Right atrium auricular region (tissue), 2 donors: ENCODE results near the gene TXNDC17. TPM values are rescaled to one million over a fixed set of nuclear protein-coding genes. Genes with fewer than 3 reads are reported as not detected.
"Not testable (repeated sequence)": the region's sequence is repeated elsewhere in the genome, so short reads cannot be mapped to it uniquely, and the experiment has no call there.

Experiments used
- DNase-seq: peaks from one replicate; pipeline ENCODE4 v3.0.0-alpha.2; 2019; ENCODE audit warnings: low spot score
- H3K27ac ChIP-seq, 2 donors: fragments of 200-600 bp; sonication (generic); 1 replicate in 1 of 2; 2 replicates in 1 of 2; pipeline ENCODE4 v1.5.1; 2016 to 2019
- H3K27me3 ChIP-seq, 2 donors: fragments of 200-600 bp; sonication (generic); one replicate each; pipeline versions ENCODE4 v1.5.1 to v1.6.0; 2017 to 2019
- H3K36me3 ChIP-seq: fragments of 200-600 bp; sonication (generic); one replicate; pipeline ENCODE4 v1.5.1; 2016
- H3K4me1 ChIP-seq, 2 donors: fragments of 200-600 bp; sonication (generic); one replicate each; pipeline versions ENCODE4 v1.5.1 to v1.6.0; 2017 to 2019
- H3K4me3 ChIP-seq, 2 donors: fragments of 200-600 bp; sonication (generic); 1 replicate in 1 of 2; 2 replicates in 1 of 2; pipeline ENCODE4 v1.5.1; 2017 to 2019; ENCODE audit warnings: mild to moderate bottlenecking in 1 of 2, moderate library complexity in 1 of 2
- H3K9me3 ChIP-seq, 2 donors: fragments of 200-600 bp; sonication (generic); one replicate each; pipeline ENCODE4 v1.5.1; 2019
- total RNA-seq, 2 donors: library from RNA; depleted of rRNA; stranded (reverse); fragments of >200 nt; gene quantifications; one replicate each; pipeline ENCODE4 v1.1.0, GENCODE V29; 2016
- TF ChIP-seq, protein P1 (sequence below), 2 donors: fragments of 200-600 bp; sonication (generic); IDR thresholded peaks; one replicate each; pipeline ENCODE4 v1.5.1; 2019; ENCODE audit warnings: antibody characterized with exemption in 2 of 2

TXNDC17 gene
- total RNA-seq, 2 donors from 2014 or later, result 98.0 to 155 TPM

DNA sequence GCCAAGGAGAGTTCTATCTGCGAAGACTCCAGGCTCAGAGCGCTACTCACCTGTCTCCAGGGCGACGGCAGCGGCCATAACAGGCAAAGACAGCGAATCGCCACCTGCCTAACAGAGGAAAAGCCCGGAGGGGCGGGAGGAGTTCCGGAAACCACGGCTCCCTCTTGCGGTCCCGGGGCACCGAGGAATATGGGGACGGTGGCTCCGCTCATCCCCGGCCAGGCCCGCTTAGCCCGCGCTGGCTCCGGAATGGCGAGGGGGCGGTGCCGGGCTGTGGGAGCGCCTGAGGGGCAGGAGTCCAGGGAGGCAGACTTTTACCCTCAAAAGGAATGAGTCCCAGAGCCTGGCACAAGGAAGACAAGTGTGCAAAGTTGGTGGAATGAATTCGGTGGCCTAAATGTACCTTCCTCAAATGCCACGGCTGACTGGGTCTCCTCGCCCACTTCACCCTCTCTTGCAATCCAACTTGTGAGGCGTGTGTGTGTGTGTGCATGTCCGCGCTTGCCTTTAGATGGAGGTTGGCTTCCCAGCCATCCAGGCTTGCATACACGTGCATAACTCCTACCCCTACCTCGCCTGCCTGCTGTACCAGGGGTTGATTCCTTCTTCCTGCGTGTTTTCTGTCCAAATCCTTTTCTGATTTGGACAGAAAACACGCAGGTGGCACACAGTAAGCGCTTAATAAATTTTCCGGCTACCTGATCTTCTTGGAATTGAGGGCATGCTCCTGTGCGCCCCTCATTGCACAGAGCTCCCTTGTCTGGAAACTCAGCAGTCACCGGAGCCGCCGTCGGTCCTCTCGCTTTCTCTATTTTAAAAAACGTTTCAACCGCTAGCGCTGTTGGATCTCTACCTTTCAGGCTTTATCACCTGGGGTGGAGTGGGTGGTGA is 14.2 kb downstream of the TXNDC17 start:
- H3K4me3 ChIP-seq, result no peak overlapping the region
- peaks cover 5 to 6% of the 10 kb centered on the region in 2 donors for H3K27me3 ChIP-seq
- no peak for DNase-seq
- H3K4me1 ChIP-seq, result peaks cover 0 to 19% of the 10 kb centered on the region in 2 donors
- TF ChIP-seq, protein P1, sequence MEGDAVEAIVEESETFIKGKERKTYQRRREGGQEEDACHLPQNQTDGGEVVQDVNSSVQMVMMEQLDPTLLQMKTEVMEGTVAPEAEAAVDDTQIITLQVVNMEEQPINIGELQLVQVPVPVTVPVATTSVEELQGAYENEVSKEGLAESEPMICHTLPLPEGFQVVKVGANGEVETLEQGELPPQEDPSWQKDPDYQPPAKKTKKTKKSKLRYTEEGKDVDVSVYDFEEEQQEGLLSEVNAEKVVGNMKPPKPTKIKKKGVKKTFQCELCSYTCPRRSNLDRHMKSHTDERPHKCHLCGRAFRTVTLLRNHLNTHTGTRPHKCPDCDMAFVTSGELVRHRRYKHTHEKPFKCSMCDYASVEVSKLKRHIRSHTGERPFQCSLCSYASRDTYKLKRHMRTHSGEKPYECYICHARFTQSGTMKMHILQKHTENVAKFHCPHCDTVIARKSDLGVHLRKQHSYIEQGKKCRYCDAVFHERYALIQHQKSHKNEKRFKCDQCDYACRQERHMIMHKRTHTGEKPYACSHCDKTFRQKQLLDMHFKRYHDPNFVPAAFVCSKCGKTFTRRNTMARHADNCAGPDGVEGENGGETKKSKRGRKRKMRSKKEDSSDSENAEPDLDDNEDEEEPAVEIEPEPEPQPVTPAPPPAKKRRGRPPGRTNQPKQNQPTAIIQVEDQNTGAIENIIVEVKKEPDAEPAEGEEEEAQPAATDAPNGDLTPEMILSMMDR (IDR thresholded peaks at IDR 0.05), result no peak
- no peaks in the 10 kb centered on the region for H3K9me3 ChIP-seq
- no peak overlapping the region for H3K27ac ChIP-seq
- H3K36me3 ChIP-seq, result no peaks in the 10 kb centered on the region

DNA sequence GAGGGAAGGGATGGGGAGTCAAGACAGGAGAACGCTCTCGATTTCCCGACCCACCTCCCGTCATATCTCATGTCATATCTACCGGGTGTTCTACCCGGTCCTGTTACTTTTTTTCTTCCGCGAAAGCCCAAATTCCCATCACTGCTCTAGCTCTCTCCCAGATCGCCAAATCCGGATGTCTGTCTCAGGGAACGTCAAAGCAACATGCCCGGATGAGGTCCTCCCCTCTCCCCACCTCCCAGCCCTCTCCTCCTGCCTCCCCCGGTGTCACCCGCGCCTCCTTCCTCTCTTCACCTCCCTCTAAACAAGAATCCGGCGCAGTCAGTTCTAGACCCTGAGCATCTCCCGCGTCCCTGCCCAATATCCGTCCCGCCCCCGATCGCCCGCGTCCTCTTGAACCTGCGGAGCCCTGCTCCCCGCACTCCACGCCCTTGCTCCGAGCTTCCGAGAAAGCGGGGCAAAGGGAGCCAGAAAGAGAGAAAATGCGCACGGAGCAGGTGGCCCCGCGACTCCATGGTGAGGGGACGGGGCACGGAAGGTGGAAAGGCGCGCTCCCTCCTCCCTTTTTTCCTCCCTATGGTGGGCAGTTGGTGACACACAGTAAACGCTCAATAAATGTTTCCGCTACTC is 15.0 kb downstream of the TXNDC17 start:
- DNase-seq, H3K9me3 ChIP-seq, H3K27me3 ChIP-seq, H3K27ac ChIP-seq, H3K4me3 ChIP-seq, H3K36me3 ChIP-seq: not testable (repeated sequence)
- peaks cover 0 to 12% of the 10 kb centered on the region in 2 donors for H3K4me1 ChIP-seq

DNA sequence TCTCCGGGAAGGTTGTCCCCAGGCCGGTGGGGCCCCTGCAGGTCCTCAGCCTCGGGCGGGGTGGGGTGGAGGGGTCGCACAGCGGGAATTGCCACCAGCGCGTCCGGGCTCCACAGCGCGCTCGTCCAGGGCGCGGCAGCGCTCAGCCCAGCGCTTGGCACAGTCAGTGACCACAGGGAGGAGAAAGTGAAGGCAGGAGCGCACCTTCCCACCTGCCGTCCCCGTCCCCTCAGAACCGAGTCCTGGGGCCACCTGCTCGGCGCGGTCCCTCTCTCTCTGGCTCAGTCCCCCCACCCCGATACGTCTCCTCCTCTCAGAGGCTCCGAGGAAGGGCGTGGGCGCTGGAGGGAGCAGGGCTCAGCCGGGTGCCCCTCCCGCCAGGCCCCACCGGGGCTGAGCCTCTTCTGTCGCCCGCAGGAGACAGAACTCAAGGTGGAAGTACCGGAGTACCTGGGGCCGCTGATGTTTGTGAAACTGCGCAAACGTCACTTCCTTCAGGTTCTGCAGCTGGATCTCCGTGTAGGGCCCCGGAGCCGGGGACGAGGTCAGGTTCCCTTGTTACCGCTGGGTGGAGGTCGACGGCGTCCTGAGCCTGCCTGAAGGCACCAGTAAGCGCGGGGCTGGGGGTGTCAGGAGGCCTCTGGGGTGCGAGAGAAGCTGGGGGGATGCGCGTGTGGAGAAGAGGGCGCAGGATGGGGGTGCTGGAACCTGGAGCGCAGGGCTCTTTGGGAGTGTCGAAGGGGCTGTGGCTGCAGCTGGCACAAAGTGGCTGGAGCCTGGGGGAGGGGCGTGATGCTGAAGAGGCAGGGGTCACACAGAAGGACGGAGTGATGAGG is 16.2 kb downstream of the TXNDC17 start:
- not testable (repeated sequence) for DNase-seq

DNA sequence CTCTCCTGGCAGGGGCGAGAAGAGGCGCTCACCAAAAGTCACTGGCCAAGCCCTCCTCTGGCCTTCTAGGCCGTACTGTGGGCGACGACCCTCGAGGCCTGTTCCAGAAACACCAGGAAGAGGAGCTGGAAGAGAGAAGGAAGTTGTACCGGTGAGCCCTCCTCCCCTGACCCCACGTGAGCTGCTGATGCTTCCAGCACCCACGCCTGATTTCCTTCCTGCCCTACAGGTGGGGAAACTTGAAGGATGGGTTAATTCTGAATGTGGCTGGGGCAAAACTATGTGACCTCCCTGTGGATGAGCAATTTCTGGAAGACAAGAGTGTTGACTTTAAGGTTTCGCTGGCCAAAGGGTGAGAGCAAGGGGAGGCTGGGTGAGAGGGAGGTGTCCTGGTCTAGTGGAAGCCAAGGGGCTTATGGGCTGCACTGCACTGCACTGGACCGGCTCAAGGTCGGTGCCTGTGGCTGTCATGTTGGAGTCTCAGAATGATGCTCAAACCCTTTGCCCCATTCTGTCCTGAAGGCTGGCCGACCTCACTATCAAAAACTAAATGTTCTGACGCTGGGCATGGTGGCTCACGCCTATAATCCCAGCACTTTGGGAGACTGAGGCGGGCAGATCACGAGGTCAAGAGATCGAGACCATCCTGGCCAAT is 16.9 kb downstream of the TXNDC17 start:
- H3K4me3 ChIP-seq, result no peak overlapping the region
- H3K27me3 ChIP-seq, result peaks cover 5 to 6% of the 10 kb centered on the region in 2 donors
- no peak overlapping the region for H3K27ac ChIP-seq
- H3K4me1 ChIP-seq, result no peaks in the 10 kb centered on the region
- TF ChIP-seq, protein P1 (IDR thresholded peaks at IDR 0.05), result no peak
- H3K9me3 ChIP-seq, result no peaks in the 10 kb centered on the region
- no peak for DNase-seq
- H3K36me3 ChIP-seq, result no peaks in the 10 kb centered on the region

More for the DNA sequence above, 16.2 kb downstream of the TXNDC17 start:
- H3K36me3 ChIP-seq, H3K4me3 ChIP-seq, H3K9me3 ChIP-seq, H3K27ac ChIP-seq, H3K4me1 ChIP-seq, H3K27me3 ChIP-seq: not testable (repeated sequence)

DNA sequence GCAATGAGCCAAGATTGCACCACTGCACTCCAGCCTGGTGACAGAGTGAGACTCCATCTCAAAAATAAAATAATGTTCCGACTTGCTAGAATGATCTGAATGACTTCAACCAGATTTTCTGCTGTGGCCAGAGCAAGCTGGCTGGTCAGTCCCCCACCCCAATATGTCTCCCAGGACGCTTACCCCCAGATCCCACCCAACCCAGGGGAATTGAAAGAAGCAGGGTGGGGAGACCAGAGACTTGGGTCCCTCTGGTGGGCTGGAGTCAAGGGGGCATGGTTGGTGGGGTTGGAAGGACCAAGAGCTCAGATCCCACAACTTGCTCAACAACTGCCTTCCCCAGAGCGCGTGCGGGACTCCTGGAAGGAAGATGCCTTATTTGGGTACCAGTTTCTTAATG is 17.6 kb downstream of the TXNDC17 start:
- DNase-seq, H3K4me1 ChIP-seq, H3K4me3 ChIP-seq, H3K27ac ChIP-seq, H3K9me3 ChIP-seq, H3K27me3 ChIP-seq, H3K36me3 ChIP-seq: not testable (repeated sequence)

DNA sequence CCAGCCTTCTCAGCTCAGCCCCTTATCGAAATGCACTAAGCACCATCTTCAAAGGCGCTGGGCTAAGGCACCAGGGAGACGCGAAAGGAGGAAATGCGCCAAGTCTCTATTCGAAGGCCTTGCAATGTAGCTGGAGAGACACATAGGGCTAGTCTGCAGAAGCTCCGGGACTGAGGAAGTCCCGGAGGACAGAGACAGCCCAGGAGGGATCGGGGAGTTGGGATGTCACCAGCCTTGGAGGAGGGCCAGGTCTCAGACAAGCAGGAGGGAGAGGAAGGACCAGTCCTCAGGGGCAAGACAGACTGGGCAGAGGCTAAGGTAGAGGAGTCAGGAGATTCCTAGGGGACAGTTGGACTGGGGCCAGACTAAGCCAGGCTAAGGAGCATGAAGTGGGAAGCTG is 19.2 kb downstream of the TXNDC17 start:
- TF ChIP-seq, protein P1 (IDR thresholded peaks at IDR 0.05), result no peak
- Histone ChIP-seq H3K4me3 (no peak overlapping the region), H3K4me1 (no peaks in the 10 kb centered on the region), H3K9me3 (no peaks in the 10 kb centered on the region), H3K36me3 (no peaks in the 10 kb centered on the region), H3K27me3 (peaks cover 0 to 6% of the 10 kb centered on the region in 2 donors), H3K27ac (no peak overlapping the region)
- no peak for DNase-seq
